Measurements from ENCODE around the gene MDK.

- no peak for TF ChIP-seq TAF1 (IDR thresholded peaks at IDR 0.05; ENCODE audit: borderline replicate concordance, insufficient read depth, low read length)
- no peak for TF ChIP-seq REST (IDR thresholded peaks at IDR 0.05; ENCODE audit: insufficient read depth in 1 of 2, low read depth in 2 of 2, low read length in 2 of 2)
Observed at GRCh38 chr11:46397526-46397925, 16.1 kb downstream of the MDK start.

All from PFSK-1 (cell line).